ENCODE data around the gene TTR. TPM values are rescaled to one million over a fixed set of nuclear protein-coding genes. Genes with fewer than 3 reads are reported as not detected.

TTR gene
- total and polyA plus RNA-seq, 4 donors: 295 to 4,751 (median 926) TPM

- DNase-seq (ENCODE audit: low spot score): no peak
- TF ChIP-seq GABPA (IDR thresholded peaks at IDR 0.05 in 1 of 2, conservative IDR thresholded peaks at IDR 0.05 in 1 of 2) (no peak), RAD21 (IDR thresholded peaks at IDR 0.05) (peak; percentile 11 to 47)
- H3K9ac ChIP-seq (ENCODE audit: low read depth in 1 of 2, low read length in 2 of 2): no peak overlapping the region
- H3K27me3 ChIP-seq (ENCODE audit: control insufficient read depth in 4 of 4, insufficient read depth in 4 of 4, low read length in 3 of 4): no peaks in the 10 kb centered on the region
- no peaks in the 10 kb centered on the region for H3K36me3 ChIP-seq (ENCODE audit: control insufficient read depth in 4 of 4, insufficient read depth in 3 of 4, low read depth in 1 of 4, low read length in 3 of 4)
- no peak overlapping the region for H3K27ac ChIP-seq (ENCODE audit: low read depth in 1 of 2, low read length in 2 of 2)
- WGBS: 22% methylated on average over 1 of the region's 1 CpG
- no peaks in the 10 kb centered on the region for H3K9me3 ChIP-seq (ENCODE audit: control insufficient read depth in 4 of 4, low read length in 3 of 4)
- H3K4me1 ChIP-seq (ENCODE audit: control insufficient read depth in 4 of 4, insufficient read depth in 4 of 4, low read length in 3 of 4): peaks cover 10 to 41% (median 28%) of the 10 kb centered on the region in 4 donors
- H3K4me3 ChIP-seq (ENCODE audit: low read depth in 1 of 3, low read length in 3 of 3): no peak overlapping the region
Observed at GRCh38 chr18:31563778-31564177, 27.9 kb upstream of the TTR start.

DNA sequence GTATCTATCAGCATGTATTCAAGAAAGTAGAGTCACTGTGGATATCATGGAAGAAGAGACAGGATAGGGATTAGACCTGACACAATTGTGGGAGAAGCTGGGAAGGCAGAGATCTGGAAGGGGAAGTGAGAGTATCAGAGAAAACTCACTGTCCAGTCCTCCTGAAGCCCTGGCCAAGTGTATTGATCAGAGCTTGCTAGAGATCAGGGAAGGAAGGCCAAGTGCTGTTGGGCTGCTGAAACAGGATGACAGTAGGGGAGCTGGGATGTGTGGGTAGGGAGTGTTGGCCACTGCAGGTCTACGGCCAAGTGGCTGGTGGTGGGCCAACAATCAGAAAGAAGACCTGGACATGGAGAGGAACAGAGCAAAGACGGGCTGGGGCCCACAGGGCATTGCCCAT, 26.3 kb upstream of the TTR start:
- peak overlapping the region; percentile 5 to 8 for H3K27ac ChIP-seq (ENCODE audit: low read depth in 1 of 2, low read length in 2 of 2)
- H3K4me1 ChIP-seq (ENCODE audit: control insufficient read depth in 4 of 4, insufficient read depth in 4 of 4, low read length in 3 of 4): peaks cover 10 to 41% (median 28%) of the 10 kb centered on the region in 4 donors
- no peak for DNase-seq (ENCODE audit: low spot score)
- H3K9ac ChIP-seq (ENCODE audit: low read depth in 1 of 2, low read length in 2 of 2): no peak overlapping the region
- H3K9me3 ChIP-seq (ENCODE audit: control insufficient read depth in 4 of 4, low read length in 3 of 4): no peaks in the 10 kb centered on the region
- no peak for TF ChIP-seq YY1 (IDR thresholded peaks at IDR 0.05)
- no peak for TF ChIP-seq RXRA (IDR thresholded peaks at IDR 0.05)
- TF ChIP-seq HNF4A (conservative IDR thresholded peaks at IDR 0.05): no peak
- TF ChIP-seq RAD21 (IDR thresholded peaks at IDR 0.05): no peak
- TF ChIP-seq HNF4G (IDR thresholded peaks at IDR 0.05): no peak
- TF ChIP-seq, protein P1, sequence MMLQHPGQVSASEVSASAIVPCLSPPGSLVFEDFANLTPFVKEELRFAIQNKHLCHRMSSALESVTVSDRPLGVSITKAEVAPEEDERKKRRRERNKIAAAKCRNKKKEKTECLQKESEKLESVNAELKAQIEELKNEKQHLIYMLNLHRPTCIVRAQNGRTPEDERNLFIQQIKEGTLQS (IDR thresholded peaks at IDR 0.05): no peak
- no peak for TF ChIP-seq TAF1 (conservative IDR thresholded peaks at IDR 0.05)
- no peak for TF ChIP-seq FOXA1 (IDR thresholded peaks at IDR 0.05)
- TF ChIP-seq, protein P2, sequence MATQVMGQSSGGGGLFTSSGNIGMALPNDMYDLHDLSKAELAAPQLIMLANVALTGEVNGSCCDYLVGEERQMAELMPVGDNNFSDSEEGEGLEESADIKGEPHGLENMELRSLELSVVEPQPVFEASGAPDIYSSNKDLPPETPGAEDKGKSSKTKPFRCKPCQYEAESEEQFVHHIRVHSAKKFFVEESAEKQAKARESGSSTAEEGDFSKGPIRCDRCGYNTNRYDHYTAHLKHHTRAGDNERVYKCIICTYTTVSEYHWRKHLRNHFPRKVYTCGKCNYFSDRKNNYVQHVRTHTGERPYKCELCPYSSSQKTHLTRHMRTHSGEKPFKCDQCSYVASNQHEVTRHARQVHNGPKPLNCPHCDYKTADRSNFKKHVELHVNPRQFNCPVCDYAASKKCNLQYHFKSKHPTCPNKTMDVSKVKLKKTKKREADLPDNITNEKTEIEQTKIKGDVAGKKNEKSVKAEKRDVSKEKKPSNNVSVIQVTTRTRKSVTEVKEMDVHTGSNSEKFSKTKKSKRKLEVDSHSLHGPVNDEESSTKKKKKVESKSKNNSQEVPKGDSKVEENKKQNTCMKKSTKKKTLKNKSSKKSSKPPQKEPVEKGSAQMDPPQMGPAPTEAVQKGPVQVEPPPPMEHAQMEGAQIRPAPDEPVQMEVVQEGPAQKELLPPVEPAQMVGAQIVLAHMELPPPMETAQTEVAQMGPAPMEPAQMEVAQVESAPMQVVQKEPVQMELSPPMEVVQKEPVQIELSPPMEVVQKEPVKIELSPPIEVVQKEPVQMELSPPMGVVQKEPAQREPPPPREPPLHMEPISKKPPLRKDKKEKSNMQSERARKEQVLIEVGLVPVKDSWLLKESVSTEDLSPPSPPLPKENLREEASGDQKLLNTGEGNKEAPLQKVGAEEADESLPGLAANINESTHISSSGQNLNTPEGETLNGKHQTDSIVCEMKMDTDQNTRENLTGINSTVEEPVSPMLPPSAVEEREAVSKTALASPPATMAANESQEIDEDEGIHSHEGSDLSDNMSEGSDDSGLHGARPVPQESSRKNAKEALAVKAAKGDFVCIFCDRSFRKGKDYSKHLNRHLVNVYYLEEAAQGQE (IDR thresholded peaks at IDR 0.05): no peak
- no peaks in the 10 kb centered on the region for H3K27me3 ChIP-seq (ENCODE audit: control insufficient read depth in 4 of 4, insufficient read depth in 4 of 4, low read length in 3 of 4)
- no peaks in the 10 kb centered on the region for H3K36me3 ChIP-seq (ENCODE audit: control insufficient read depth in 4 of 4, insufficient read depth in 3 of 4, low read depth in 1 of 4, low read length in 3 of 4)
- WGBS: 38% methylated on average over 2 of the region's 2 CpGs
- H3K4me3 ChIP-seq (ENCODE audit: low read depth in 1 of 3, low read length in 3 of 3): no peak overlapping the region

- Histone ChIP-seq H3K9me3 (ENCODE audit: control insufficient read depth in 4 of 4, low read length in 3 of 4) (no peaks in the 10 kb centered on the region), H3K9ac (ENCODE audit: low read depth in 1 of 2, low read length in 2 of 2) (no peak overlapping the region), H3K27me3 (ENCODE audit: control insufficient read depth in 4 of 4, insufficient read depth in 4 of 4, low read length in 3 of 4) (no peaks in the 10 kb centered on the region), H3K36me3 (ENCODE audit: control insufficient read depth in 4 of 4, insufficient read depth in 3 of 4, low read depth in 1 of 4, low read length in 3 of 4) (no peaks in the 10 kb centered on the region), H3K4me3 (ENCODE audit: low read depth in 1 of 3, low read length in 3 of 3) (no peak overlapping the region), H3K4me1 (ENCODE audit: control insufficient read depth in 4 of 4, insufficient read depth in 4 of 4, low read length in 3 of 4) (peaks cover 10 to 41% (median 28%) of the 10 kb centered on the region in 4 donors), H3K27ac (ENCODE audit: low read depth in 1 of 2, low read length in 2 of 2) (peak overlapping the region; percentile 38 to 55)
- 57% methylated on average over 10 of the region's 10 CpGs for WGBS
- TF ChIP-seq HNF4G (IDR thresholded peaks at IDR 0.05) (no peak), GABPA (IDR thresholded peaks at IDR 0.05 in 1 of 2, conservative IDR thresholded peaks at IDR 0.05 in 1 of 2) (no peak), FOXA2 (IDR thresholded peaks at IDR 0.05) (no peak), SP1 (IDR thresholded peaks at IDR 0.05) (peak; percentile 45)
- no peak for DNase-seq (ENCODE audit: low spot score)
Observed at GRCh38 chr18:31565782-31566512, 25.7 kb upstream of the TTR start.
